A673 (cell line): ENCODE results near the gene HELZ2. TPM values are rescaled to one million over a fixed set of nuclear protein-coding genes. Genes with fewer than 3 reads are reported as not detected.
"Not testable (repeated sequence)": the region's sequence is repeated elsewhere in the genome, so short reads cannot be mapped to it uniquely, and the experiment has no call there.

Experiments
- BruUV-seq: library from RNA; stranded (reverse); fragments of 400-500 nt; replicated peaks from 2 replicates; lab custom pipeline; 2021; lab: Mats Ljungman, UMichigan
- CTCF ChIA-PET: fragments of 300-600 bp; sonication (Branson Sonifier 250); formaldehyde crosslinking; loops from one replicate; lab custom pipeline; 2022; ENCODE audit warnings: antibody characterized with exemption; lab: Charles Lee
- POLR2A ChIA-PET: fragments of 300-600 bp; sonication (Branson Sonifier 250); formaldehyde crosslinking; loops from one replicate; lab custom pipeline; 2022; ENCODE audit warnings: antibody characterized with exemption; ENCODE audit not compliant: low non-redundant PET; lab: Charles Lee
- DNase-seq: peaks from one replicate; pipeline ENCODE4 v3.0.0-alpha.2; 2015; ENCODE audit warnings: low spot score
- H3K27ac ChIP-seq: fragments of 200-600 bp; sonication (generic); 2 replicates; pipeline ENCODE4 v1.5.1; 2016; ENCODE audit warnings: mixed run types, low read depth, mild to moderate bottlenecking, mixed read lengths, antibody characterized with exemption, low read length; ENCODE audit not compliant: poor library complexity, severe bottlenecking
- H3K27me3 ChIP-seq: fragments of 200-600 bp; sonication (generic); replicated peaks from 2 replicates; pipeline ENCODE4 v1.6.1; 2017; ENCODE audit warnings: mixed run types, low read depth, mild to moderate bottlenecking, mixed read lengths, antibody characterized with exemption, low read length; ENCODE audit not compliant: insufficient read depth, poor library complexity
- H3K36me3 ChIP-seq: fragments of 200-600 bp; sonication (generic); 2 replicates; pipeline ENCODE4 v1.6.1; 2016; ENCODE audit warnings: mixed run types, mild to moderate bottlenecking, mixed read lengths, antibody characterized with exemption, low read length; ENCODE audit not compliant: insufficient read depth, poor library complexity, severe bottlenecking
- H3K4me1 ChIP-seq: fragments of 200-600 bp; sonication (generic); 2 replicates; pipeline ENCODE4 v1.6.1; 2017; ENCODE audit warnings: mixed run types, mild to moderate bottlenecking, mixed read lengths, antibody characterized with exemption, low read length; ENCODE audit not compliant: insufficient read depth, poor library complexity, severe bottlenecking
- H3K4me3 ChIP-seq: fragments of 200-600 bp; sonication (generic); 2 replicates; pipeline ENCODE4 v1.5.1; 2016; ENCODE audit warnings: low read depth, mixed run types, mild to moderate bottlenecking, mixed read lengths, low read length; ENCODE audit not compliant: poor library complexity, severe bottlenecking
- H3K9me3 ChIP-seq: fragments of 200-600 bp; sonication (generic); 2 replicates; pipeline ENCODE4 v1.6.1; 2016; ENCODE audit warnings: mixed run types, low read depth, mild to moderate bottlenecking, mixed read lengths, antibody characterized with exemption, low read length; ENCODE audit not compliant: poor library complexity, severe bottlenecking
- EZH2 ChIP-seq: fragments of 200-600 bp; sonication (generic); IDR thresholded peaks from 2 replicates; pipeline ENCODE4 v1.6.1; 2017; ENCODE audit warnings: borderline replicate concordance, low read depth, mild to moderate bottlenecking, mixed read lengths, antibody characterized with exemption, low read length; ENCODE audit not compliant: poor library complexity, severe bottlenecking
- intact Hi-C: fragments of 100-400 bp; cut with micrococcal nuclease; formaldehyde crosslinking; loops from one replicate; pipeline ENCODE4 v1.10.0; 2022; ENCODE audit not compliant: unreplicated experiment
- total RNA-seq: library from RNA; stranded (reverse); gene quantifications from 2 replicates; pipeline ENCODE4 v1.2.3, GENCODE V29; 2021
- TF ChIP-seq, protein P1 (sequence below): fragments of 300-800, 200-600 bp; sonication (generic); conservative IDR thresholded peaks from 2 replicates; pipeline ENCODE4 v1.5.1; 2017; ENCODE audit warnings: low read depth, mild to moderate bottlenecking, antibody characterized with exemption, low read length, moderate library complexity, mixed read lengths

HELZ2 gene
- total RNA-seq, 1 experiment from 2014 or later: 21.0 TPM

DNA sequence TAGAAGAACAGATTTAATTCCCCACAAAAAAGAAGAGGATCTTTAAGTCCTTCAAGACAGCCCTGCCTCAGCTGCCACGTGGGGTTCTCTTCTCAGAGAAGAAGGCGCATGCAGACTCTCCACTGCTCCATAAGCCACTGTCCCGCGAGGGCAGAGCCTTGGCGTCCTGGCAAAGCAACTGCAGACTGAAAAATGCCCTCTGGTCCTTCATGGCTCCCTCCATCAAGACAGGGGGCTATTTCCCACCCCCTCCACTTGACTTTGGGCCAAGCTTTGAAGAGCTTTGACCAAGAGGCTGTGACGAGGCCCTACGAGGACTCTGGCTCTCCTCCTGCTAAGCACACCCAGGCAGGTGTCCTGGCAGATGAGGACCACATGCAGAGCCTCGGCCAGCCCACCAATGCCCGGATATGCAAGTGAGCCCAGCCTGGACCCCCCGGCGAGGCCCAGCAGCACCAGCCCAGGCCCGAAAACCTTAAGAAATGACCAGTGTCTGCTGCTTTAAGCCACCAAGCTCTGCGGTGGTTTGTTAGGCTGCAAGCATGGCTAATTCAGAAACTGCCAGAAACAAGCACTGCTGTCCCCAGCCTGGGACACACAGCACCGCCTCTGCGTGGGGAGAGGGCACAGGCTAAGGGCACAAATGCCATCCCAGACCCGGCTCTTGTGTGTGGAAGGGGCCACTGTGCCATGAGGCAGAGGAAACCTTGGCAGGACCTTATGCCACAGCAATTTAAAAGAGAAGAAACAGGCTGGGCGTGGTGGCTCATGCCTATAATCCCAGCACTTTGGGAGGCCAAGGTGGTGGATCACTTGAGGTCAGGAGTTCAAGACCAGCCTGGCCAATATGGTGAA lies 36.8 kb upstream of the HELZ2 start:
- CTCF ChIA-PET: no interaction called here
- no peaks in the 10 kb centered on the region for H3K4me1 ChIP-seq
- no peak overlapping the region for H3K4me3 ChIP-seq
- DNase-seq: no peak
- POLR2A ChIA-PET: no interaction called here
- no peak for TF ChIP-seq EZH2
- TF ChIP-seq, protein P1, sequence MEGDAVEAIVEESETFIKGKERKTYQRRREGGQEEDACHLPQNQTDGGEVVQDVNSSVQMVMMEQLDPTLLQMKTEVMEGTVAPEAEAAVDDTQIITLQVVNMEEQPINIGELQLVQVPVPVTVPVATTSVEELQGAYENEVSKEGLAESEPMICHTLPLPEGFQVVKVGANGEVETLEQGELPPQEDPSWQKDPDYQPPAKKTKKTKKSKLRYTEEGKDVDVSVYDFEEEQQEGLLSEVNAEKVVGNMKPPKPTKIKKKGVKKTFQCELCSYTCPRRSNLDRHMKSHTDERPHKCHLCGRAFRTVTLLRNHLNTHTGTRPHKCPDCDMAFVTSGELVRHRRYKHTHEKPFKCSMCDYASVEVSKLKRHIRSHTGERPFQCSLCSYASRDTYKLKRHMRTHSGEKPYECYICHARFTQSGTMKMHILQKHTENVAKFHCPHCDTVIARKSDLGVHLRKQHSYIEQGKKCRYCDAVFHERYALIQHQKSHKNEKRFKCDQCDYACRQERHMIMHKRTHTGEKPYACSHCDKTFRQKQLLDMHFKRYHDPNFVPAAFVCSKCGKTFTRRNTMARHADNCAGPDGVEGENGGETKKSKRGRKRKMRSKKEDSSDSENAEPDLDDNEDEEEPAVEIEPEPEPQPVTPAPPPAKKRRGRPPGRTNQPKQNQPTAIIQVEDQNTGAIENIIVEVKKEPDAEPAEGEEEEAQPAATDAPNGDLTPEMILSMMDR: no peak
- no peaks in the 10 kb centered on the region for H3K27me3 ChIP-seq
- intact Hi-C loops: no loop called here
- no peaks in the 10 kb centered on the region for H3K9me3 ChIP-seq
- BruUV-seq: no TSS peak
- no peaks in the 10 kb centered on the region for H3K36me3 ChIP-seq
- peak overlapping the region; percentile 23 for H3K27ac ChIP-seq

DNA sequence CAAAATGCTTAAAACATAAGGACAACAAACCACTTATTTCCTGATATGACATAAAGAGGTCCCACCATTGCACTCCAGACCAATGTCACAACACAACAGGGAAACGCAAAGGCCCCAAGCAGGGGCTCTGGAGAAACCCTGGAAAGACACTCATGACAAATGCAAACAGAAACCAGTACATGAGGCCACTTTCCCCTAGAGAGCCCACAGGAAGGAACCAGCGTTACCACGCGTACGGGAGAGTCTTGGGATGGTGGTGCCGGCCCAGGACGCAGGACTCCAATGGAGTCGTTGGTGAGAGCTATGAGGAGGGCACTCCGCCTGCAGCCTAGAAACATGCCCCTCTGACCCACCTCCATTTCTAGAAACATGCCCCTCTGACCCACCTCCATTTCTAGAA lies 32.6 kb upstream of the HELZ2 start:
- H3K27me3 ChIP-seq: no peaks in the 10 kb centered on the region
- no peak for TF ChIP-seq EZH2
- TF ChIP-seq, protein P1: no peak
- intact Hi-C loops: no loop called here
- no peaks in the 10 kb centered on the region for H3K4me1 ChIP-seq
- H3K9me3 ChIP-seq: no peaks in the 10 kb centered on the region
- no peak for DNase-seq
- no peak overlapping the region for H3K4me3 ChIP-seq
- H3K36me3 ChIP-seq: peaks cover 14% of the 10 kb centered on the region
- no peak overlapping the region for H3K27ac ChIP-seq
- no TSS peak for BruUV-seq
- POLR2A ChIA-PET: no interaction called here
- CTCF ChIA-PET: no interaction called here

DNA sequence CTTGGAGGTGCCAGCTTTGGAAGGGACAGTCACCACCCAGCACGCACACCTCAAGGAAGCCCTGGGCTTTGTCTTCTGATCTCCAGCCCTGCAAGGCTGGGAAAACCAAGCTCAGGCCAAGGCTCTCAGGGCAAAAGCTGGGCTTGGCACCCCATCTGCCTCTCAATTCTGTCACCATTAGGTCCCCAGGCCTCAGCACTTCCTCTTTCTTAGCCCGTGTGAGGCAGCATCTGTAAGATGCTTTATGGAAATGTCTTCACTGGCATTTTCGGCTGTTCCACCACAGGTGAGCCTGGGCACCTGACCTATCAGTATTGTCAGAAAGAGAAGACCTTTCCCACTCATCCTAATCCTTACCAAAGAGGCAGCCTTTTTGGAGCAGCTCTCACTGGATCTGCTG lies 28.3 kb upstream of the HELZ2 start:
- H3K4me3 ChIP-seq: no peak overlapping the region
- CTCF ChIA-PET: interaction anchor here (0.5 kb wide), 1 partner anchor 106 kb away, joined by 3 read pairs; no protein-coding TSS in a partner anchor
- POLR2A ChIA-PET: no interaction called here
- no peaks in the 10 kb centered on the region for H3K9me3 ChIP-seq
- H3K27me3 ChIP-seq: no peaks in the 10 kb centered on the region
- no TSS peak for BruUV-seq
- TF ChIP-seq, protein P1: no peak
- TF ChIP-seq EZH2: no peak
- peaks cover 14% of the 10 kb centered on the region for H3K36me3 ChIP-seq
- H3K4me1 ChIP-seq: no peaks in the 10 kb centered on the region
- DNase-seq: no peak
- intact Hi-C loops: no loop called here
- no peak overlapping the region for H3K27ac ChIP-seq

DNA sequence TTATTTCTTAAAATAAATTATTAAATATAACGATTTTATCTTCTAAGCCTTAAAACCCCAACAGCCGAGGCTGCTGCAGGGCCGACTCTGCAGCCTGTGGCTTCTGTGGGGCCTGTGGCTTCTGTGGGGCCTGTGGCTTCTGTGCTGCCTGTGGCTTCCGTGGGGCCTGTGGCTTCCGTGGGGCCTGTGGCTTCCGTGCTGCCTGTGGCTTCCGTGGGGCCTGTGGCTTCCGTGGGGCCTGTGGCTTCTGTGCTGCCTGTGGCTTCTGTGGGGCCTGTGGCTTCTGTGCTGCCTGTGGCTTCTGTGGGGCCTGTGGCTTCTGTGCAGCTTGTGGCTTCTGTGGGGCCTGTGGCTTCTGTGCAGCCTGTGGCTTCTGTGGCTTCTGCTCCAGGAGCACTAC lies 27.6 kb upstream of the HELZ2 start:
- H3K27ac ChIP-seq, H3K9me3 ChIP-seq, H3K4me3 ChIP-seq, H3K4me1 ChIP-seq, BruUV-seq, intact Hi-C loops, H3K27me3 ChIP-seq, DNase-seq, POLR2A ChIA-PET: not testable (repeated sequence)
- CTCF ChIA-PET: interaction anchor here (0.5 kb wide), 1 partner anchor 105 kb away, joined by 3 read pairs; no protein-coding TSS in a partner anchor
- peaks cover 14% of the 10 kb centered on the region for H3K36me3 ChIP-seq
